PFSK-1 (cell line): Measurements from ENCODE around the gene PRPF6.
A peak's percentile ranks its signal among the peaks of the same experiment; 100 is the strongest.

Experiments used
- FOXP2 ChIP-seq: optimal IDR thresholded peaks from 2 replicates; pipeline ENCODE3; 2011; ENCODE audit warnings: borderline replicate concordance, control low read depth, inconsistent platforms; ENCODE audit not compliant: insufficient read depth; ENCODE audit errors: extremely low read length, extremely low read depth
- POLR2AphosphoS5 ChIP-seq: IDR thresholded peaks from 2 replicates; pipeline ENCODE4 v1.6.1; 2012; ENCODE audit warnings: low read depth, mild to moderate bottlenecking, control low read depth, low read length, moderate library complexity
- SIN3A ChIP-seq: IDR thresholded peaks from 2 replicates; pipeline ENCODE4 v1.6.1; 2012; ENCODE audit warnings: mild to moderate bottlenecking, low read length, moderate library complexity, borderline replicate concordance; ENCODE audit not compliant: insufficient read depth
- TAF1 ChIP-seq: IDR thresholded peaks from 2 replicates; pipeline ENCODE4 v1.6.1; 2012; ENCODE audit warnings: low read length, control low read depth, borderline replicate concordance; ENCODE audit not compliant: insufficient read depth
- TF ChIP-seq, protein P1 (sequence below), 2 experiments: IDR thresholded peaks; 2 replicates each; pipeline versions ENCODE4 v1.6.1 to v1.8.0; 2011 to 2012; ENCODE audit warnings: low read depth in 2 of 2, low read length in 2 of 2, control low read depth in 1 of 2, inconsistent platforms in 1 of 2, mild to moderate bottlenecking in 1 of 2, moderate library complexity in 1 of 2; ENCODE audit not compliant: insufficient read depth in 1 of 2

PRPF6 gene

DNA sequence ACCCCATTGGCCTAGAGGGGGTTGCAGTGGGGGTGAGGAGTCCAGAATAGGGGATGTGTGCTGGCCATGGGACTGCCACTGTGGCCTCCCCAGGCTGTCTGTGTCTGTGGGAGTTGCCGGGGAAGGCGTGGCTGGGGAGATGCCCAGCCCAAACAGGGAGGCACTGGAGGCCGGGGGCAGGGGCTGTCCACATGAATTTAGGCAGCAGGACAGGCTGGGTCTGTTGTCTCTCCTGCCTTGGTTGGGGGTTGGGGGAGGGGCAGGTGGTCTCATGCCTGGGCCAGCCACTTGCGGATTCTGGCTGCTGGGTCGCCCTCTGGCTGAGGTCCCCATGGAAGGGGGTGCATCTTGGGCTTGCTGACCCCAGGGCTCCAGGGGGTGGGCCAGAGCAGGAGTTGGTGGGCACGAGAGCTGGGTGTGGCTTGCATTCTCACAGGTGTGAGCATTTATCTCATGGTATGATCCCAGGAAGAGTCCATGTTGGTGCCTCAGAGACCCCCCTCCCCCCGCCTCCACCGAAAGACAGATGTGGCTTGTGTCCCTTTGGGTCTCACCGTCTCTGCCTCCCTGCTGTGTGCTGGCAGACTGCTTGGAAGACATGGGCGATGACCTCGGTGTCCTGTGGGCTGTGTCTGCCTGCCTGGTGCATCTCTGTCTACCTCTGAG, 64.5 kb downstream of the PRPF6 start:
- no peak for TF ChIP-seq TAF1
- no peak for TF ChIP-seq SIN3A
- no peak for TF ChIP-seq FOXP2
- TF ChIP-seq, protein P1, sequence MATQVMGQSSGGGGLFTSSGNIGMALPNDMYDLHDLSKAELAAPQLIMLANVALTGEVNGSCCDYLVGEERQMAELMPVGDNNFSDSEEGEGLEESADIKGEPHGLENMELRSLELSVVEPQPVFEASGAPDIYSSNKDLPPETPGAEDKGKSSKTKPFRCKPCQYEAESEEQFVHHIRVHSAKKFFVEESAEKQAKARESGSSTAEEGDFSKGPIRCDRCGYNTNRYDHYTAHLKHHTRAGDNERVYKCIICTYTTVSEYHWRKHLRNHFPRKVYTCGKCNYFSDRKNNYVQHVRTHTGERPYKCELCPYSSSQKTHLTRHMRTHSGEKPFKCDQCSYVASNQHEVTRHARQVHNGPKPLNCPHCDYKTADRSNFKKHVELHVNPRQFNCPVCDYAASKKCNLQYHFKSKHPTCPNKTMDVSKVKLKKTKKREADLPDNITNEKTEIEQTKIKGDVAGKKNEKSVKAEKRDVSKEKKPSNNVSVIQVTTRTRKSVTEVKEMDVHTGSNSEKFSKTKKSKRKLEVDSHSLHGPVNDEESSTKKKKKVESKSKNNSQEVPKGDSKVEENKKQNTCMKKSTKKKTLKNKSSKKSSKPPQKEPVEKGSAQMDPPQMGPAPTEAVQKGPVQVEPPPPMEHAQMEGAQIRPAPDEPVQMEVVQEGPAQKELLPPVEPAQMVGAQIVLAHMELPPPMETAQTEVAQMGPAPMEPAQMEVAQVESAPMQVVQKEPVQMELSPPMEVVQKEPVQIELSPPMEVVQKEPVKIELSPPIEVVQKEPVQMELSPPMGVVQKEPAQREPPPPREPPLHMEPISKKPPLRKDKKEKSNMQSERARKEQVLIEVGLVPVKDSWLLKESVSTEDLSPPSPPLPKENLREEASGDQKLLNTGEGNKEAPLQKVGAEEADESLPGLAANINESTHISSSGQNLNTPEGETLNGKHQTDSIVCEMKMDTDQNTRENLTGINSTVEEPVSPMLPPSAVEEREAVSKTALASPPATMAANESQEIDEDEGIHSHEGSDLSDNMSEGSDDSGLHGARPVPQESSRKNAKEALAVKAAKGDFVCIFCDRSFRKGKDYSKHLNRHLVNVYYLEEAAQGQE (IDR thresholded peaks at IDR 0.05; ENCODE audit: insufficient read depth in 1 of 2, low read depth in 2 of 2, low read length in 2 of 2), result no peak
- TF ChIP-seq POLR2AphosphoS5, result no peak

DNA sequence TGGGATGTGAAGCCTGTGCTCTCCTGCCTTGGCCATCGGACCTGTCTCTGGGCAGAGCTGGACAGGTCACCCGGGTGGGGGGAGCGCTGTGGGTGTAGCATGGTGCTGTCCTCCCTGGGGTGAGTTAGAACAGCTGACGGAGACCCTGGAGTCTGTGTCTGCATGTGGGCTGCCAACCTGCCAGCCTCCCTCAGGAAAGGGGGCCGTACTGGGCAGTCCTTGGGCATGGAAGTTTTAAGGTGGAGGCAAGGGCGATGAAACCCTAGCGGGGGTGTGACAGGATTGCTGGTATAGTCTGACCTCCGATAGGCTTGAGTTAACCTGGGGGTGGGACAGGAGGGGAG, 66.1 kb downstream of the PRPF6 start:
- TF ChIP-seq POLR2AphosphoS5 (no peak), SIN3A (no peak), FOXP2 (no peak)

DNA sequence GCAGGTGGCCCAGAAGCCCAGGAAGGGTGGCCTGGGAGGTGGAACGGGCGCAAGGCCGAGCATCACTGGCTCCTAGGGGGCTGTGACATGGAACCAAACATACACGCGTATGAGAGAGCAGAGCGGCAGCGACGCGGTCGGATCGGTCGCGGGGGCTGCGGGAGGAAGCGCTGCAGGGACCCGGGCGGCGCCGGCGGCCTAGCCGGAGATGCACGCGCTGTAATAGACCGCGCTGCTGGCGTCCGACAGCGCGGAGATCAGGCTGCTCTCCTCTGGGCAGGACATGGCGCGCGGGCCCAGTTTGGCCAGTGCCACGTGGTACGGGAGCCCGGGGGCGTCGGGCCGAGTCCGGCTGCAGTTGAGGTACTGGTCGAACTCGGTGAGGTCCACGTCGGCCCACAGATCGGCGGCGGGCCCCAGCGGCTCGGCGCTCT, 67.1 kb downstream of the PRPF6 start:
- TF ChIP-seq FOXP2 (no peak), TAF1 (no peak), SIN3A (no peak), POLR2AphosphoS5 (no peak)
- TF ChIP-seq, protein P1 (IDR thresholded peaks at IDR 0.05; ENCODE audit: insufficient read depth in 1 of 2, low read depth in 2 of 2, low read length in 2 of 2), result no peak

GRCh38 chr20:64048402-64049044, 67.6 kb downstream of the PRPF6 start:
- TF ChIP-seq POLR2AphosphoS5 (no peak), SIN3A (no peak), FOXP2 (no peak), TAF1 (no peak)
- TF ChIP-seq, protein P1 (IDR thresholded peaks at IDR 0.05; ENCODE audit: insufficient read depth in 1 of 2, low read depth in 2 of 2, low read length in 2 of 2), result no peak

- TF ChIP-seq POLR2AphosphoS5 (peak; percentile 18; the same call in 1 of the 2 replicates), FOXP2 (no peak), TAF1 (no peak)
Measured at GRCh38 chr20:64049060-64049877, 68.3 kb downstream of the PRPF6 start, which contains the start of gene SOX18. SOX18 (minus strand) TSS chr20:64049639; CDS start chr20:64049516, 123 bp downstream.
